ENCODE data around the gene ST6GAL1.
"Not testable (repeated sequence)": the region's sequence is repeated elsewhere in the genome, so short reads cannot be mapped to it uniquely, and the experiment has no call there.

Gene ST6GAL1

GRCh38 chr3:186963636-186964035, 33.3 kb downstream of the ST6GAL1 start:
- no peak overlapping the region for H3K27ac Mint-ChIP-seq
- H3K4me1 Mint-ChIP-seq = peaks cover 43% of the 10 kb centered on the region
- H3K36me3 Mint-ChIP-seq = peaks cover 16% of the 10 kb centered on the region
- no peaks in the 10 kb centered on the region for H3K27me3 Mint-ChIP-seq
- ATAC-seq (ENCODE audit: low read depth) (no peak), DNase-seq (ENCODE audit: low spot score in 2 of 2) (no peak)
- no peaks in the 10 kb centered on the region for H3K9me3 Mint-ChIP-seq
- no peak overlapping the region for H3K4me3 Mint-ChIP-seq

GRCh38 chr3:186964071-186964470, 33.7 kb downstream of the ST6GAL1 start:
- ATAC-seq (ENCODE audit: low read depth) (no peak), DNase-seq (ENCODE audit: low spot score in 2 of 2) (no peak)
- Mint-ChIP-seq H3K9me3 (no peaks in the 10 kb centered on the region), H3K36me3 (peaks cover 19% of the 10 kb centered on the region), H3K4me1 (peaks cover 40% of the 10 kb centered on the region), H3K27ac (no peak overlapping the region), H3K4me3 (no peak overlapping the region), H3K27me3 (no peaks in the 10 kb centered on the region)

GRCh38 chr3:186964616-186965015, 34.3 kb downstream of the ST6GAL1 start:
- H3K36me3 Mint-ChIP-seq = peaks cover 23% of the 10 kb centered on the region
- DNase-seq (ENCODE audit: low spot score in 2 of 2) (no peak), ATAC-seq (ENCODE audit: low read depth) (no peak)
- H3K4me3 Mint-ChIP-seq = no peak overlapping the region
- H3K27me3 Mint-ChIP-seq = no peaks in the 10 kb centered on the region
- no peaks in the 10 kb centered on the region for H3K9me3 Mint-ChIP-seq
- H3K4me1 Mint-ChIP-seq = peaks cover 37% of the 10 kb centered on the region
- H3K27ac Mint-ChIP-seq = peak overlapping the region; percentile 82

- Mint-ChIP-seq H3K27ac (peak overlapping the region; percentile 82), H3K4me1 (peaks cover 32% of the 10 kb centered on the region), H3K4me3 (no peak overlapping the region)
Measured at GRCh38 chr3:186965141-186965879, 35.0 kb downstream of the ST6GAL1 start.

GRCh38 chr3:186966406-186966805, 36.1 kb downstream of the ST6GAL1 start:
- no peak for ATAC-seq (ENCODE audit: low read depth)
- no peak for DNase-seq (ENCODE audit: low spot score in 2 of 2)
- peaks cover 27% of the 10 kb centered on the region for H3K36me3 Mint-ChIP-seq
- H3K27me3 Mint-ChIP-seq = no peaks in the 10 kb centered on the region
- peaks cover 27% of the 10 kb centered on the region for H3K4me1 Mint-ChIP-seq
- no peak overlapping the region for H3K4me3 Mint-ChIP-seq
- no peaks in the 10 kb centered on the region for H3K9me3 Mint-ChIP-seq
- peak overlapping the region; percentile 80 for H3K27ac Mint-ChIP-seq

More at GRCh38 chr3:186965141-186965879, 35.0 kb downstream of the ST6GAL1 start:
- DNase-seq (ENCODE audit: low spot score in 2 of 2) = no peak
- Mint-ChIP-seq H3K36me3 (peaks cover 22% of the 10 kb centered on the region), H3K9me3 (no peaks in the 10 kb centered on the region), H3K27me3 (no peaks in the 10 kb centered on the region)
- ATAC-seq (ENCODE audit: low read depth) = no peak

- H3K9me3 Mint-ChIP-seq; H3K27me3 Mint-ChIP-seq; ATAC-seq (ENCODE audit: low read depth); H3K4me3 Mint-ChIP-seq; DNase-seq (ENCODE audit: low spot score in 2 of 2): not testable (repeated sequence)
- Mint-ChIP-seq H3K36me3 (peaks cover 27% of the 10 kb centered on the region), H3K27ac (peak overlapping the region; percentile 80), H3K4me1 (peaks cover 20% of the 10 kb centered on the region)
Measured at GRCh38 chr3:186967236-186967635, 36.9 kb downstream of the ST6GAL1 start.

GRCh38 chr3:186967686-186968085, 37.4 kb downstream of the ST6GAL1 start:
- H3K4me3 Mint-ChIP-seq = no peak overlapping the region
- H3K9me3 Mint-ChIP-seq = no peaks in the 10 kb centered on the region
- no peaks in the 10 kb centered on the region for H3K27me3 Mint-ChIP-seq
- DNase-seq (ENCODE audit: low spot score in 2 of 2) (no peak), ATAC-seq (ENCODE audit: low read depth) (no peak)
- H3K4me1 Mint-ChIP-seq = peaks cover 23% of the 10 kb centered on the region
- peak overlapping the region; percentile 80 for H3K27ac Mint-ChIP-seq
- H3K36me3 Mint-ChIP-seq = peaks cover 31% of the 10 kb centered on the region

GRCh38 chr3:186969607-186970006, 39.3 kb downstream of the ST6GAL1 start:
- Mint-ChIP-seq H3K9me3 (no peaks in the 10 kb centered on the region), H3K27ac (peak overlapping the region; percentile 77), H3K4me3 (no peak overlapping the region), H3K4me1 (peaks cover 28% of the 10 kb centered on the region), H3K27me3 (no peaks in the 10 kb centered on the region), H3K36me3 (peaks cover 39% of the 10 kb centered on the region)
- DNase-seq (ENCODE audit: low spot score in 2 of 2) (no peak), ATAC-seq (ENCODE audit: low read depth) (no peak)

GRCh38 chr3:186971106-186971505, 40.8 kb downstream of the ST6GAL1 start:
- H3K4me1 Mint-ChIP-seq = peaks cover 33% of the 10 kb centered on the region
- not testable (repeated sequence) for H3K27me3 Mint-ChIP-seq; H3K9me3 Mint-ChIP-seq; ATAC-seq (ENCODE audit: low read depth); H3K4me3 Mint-ChIP-seq; DNase-seq (ENCODE audit: low spot score in 2 of 2)
- peaks cover 50% of the 10 kb centered on the region for H3K36me3 Mint-ChIP-seq
- peak overlapping the region; percentile 85 for H3K27ac Mint-ChIP-seq

- Mint-ChIP-seq H3K27ac (peak overlapping the region; percentile 85), H3K4me3 (no peak overlapping the region), H3K36me3 (peaks cover 51% of the 10 kb centered on the region), H3K27me3 (no peaks in the 10 kb centered on the region), H3K9me3 (no peaks in the 10 kb centered on the region), H3K4me1 (peaks cover 33% of the 10 kb centered on the region)
- DNase-seq (ENCODE audit: low spot score in 2 of 2) (no peak), ATAC-seq (ENCODE audit: low read depth) (no peak)
Measured at GRCh38 chr3:186971578-186971977, 41.3 kb downstream of the ST6GAL1 start.

GRCh38 chr3:186973702-186974101, 43.4 kb downstream of the ST6GAL1 start:
- DNase-seq (ENCODE audit: low spot score in 2 of 2) (no peak), ATAC-seq (ENCODE audit: low read depth) (no peak)
- Mint-ChIP-seq H3K9me3 (no peaks in the 10 kb centered on the region), H3K36me3 (peaks cover 44% of the 10 kb centered on the region), H3K27ac (no peak overlapping the region), H3K4me1 (peaks cover 25% of the 10 kb centered on the region), H3K4me3 (no peak overlapping the region), H3K27me3 (no peaks in the 10 kb centered on the region)

- peaks cover 39% of the 10 kb centered on the region for H3K36me3 Mint-ChIP-seq
- no peaks in the 10 kb centered on the region for H3K27me3 Mint-ChIP-seq
Measured at GRCh38 chr3:186974824-186975313, 44.5 kb downstream of the ST6GAL1 start.

GRCh38 chr3:186975726-186976125, 45.4 kb downstream of the ST6GAL1 start:
- no peaks in the 10 kb centered on the region for H3K27me3 Mint-ChIP-seq
- no peak overlapping the region for H3K4me3 Mint-ChIP-seq
- peaks cover 35% of the 10 kb centered on the region for H3K36me3 Mint-ChIP-seq
- H3K4me1 Mint-ChIP-seq = peaks cover 28% of the 10 kb centered on the region
- H3K27ac Mint-ChIP-seq = peak overlapping the region; percentile 73
- H3K9me3 Mint-ChIP-seq = no peaks in the 10 kb centered on the region
- no peak for ATAC-seq (ENCODE audit: low read depth)
- no peak for DNase-seq (ENCODE audit: low spot score in 2 of 2)

More at GRCh38 chr3:186974824-186975313, 44.5 kb downstream of the ST6GAL1 start:
- H3K4me3 Mint-ChIP-seq = no peak overlapping the region
- DNase-seq (ENCODE audit: low spot score in 2 of 2) (no peak), ATAC-seq (ENCODE audit: low read depth) (no peak)
- H3K4me1 Mint-ChIP-seq = peaks cover 27% of the 10 kb centered on the region
- peak overlapping the region; percentile 73 for H3K27ac Mint-ChIP-seq
- H3K9me3 Mint-ChIP-seq = no peaks in the 10 kb centered on the region

- DNase-seq (ENCODE audit: low spot score in 2 of 2) (no peak), ATAC-seq (ENCODE audit: low read depth) (no peak)
- H3K4me3 Mint-ChIP-seq = no peak overlapping the region
- no peaks in the 10 kb centered on the region for H3K9me3 Mint-ChIP-seq
- H3K36me3 Mint-ChIP-seq = peaks cover 40% of the 10 kb centered on the region
- H3K27me3 Mint-ChIP-seq = no peaks in the 10 kb centered on the region
- H3K4me1 Mint-ChIP-seq = peaks cover 40% of the 10 kb centered on the region
- peak overlapping the region; percentile 62 for H3K27ac Mint-ChIP-seq
Measured at GRCh38 chr3:186976837-186977750, 46.8 kb downstream of the ST6GAL1 start.

All from memory B cell (primary cell).